Ishikawa (cell line): Measurements from ENCODE around the gene THADA.

Source experiments
- CEBPB ChIP-seq: IDR thresholded peaks from 2 replicates; pipeline ENCODE4 v1.6.1; 2012
- CREB1 ChIP-seq: IDR thresholded peaks from 2 replicates; pipeline ENCODE4 v1.6.1; 2012; ENCODE audit warnings: low read depth
- EGR1 ChIP-seq: IDR thresholded peaks from 2 replicates; pipeline ENCODE4 v1.6.1; 2012
- EP300 ChIP-seq: IDR thresholded peaks from 2 replicates; pipeline ENCODE4 v1.6.1; 2012; ENCODE audit warnings: borderline replicate concordance
- FOXM1 ChIP-seq: IDR thresholded peaks from 2 replicates; pipeline ENCODE4 v1.6.1; 2012; ENCODE audit warnings: low read depth, borderline replicate concordance
- MAX ChIP-seq: IDR thresholded peaks from 2 replicates; pipeline ENCODE4 v1.6.1; 2012
- NFIC ChIP-seq: IDR thresholded peaks from 2 replicates; pipeline ENCODE4 v1.6.1; 2012
- RAD21 ChIP-seq: IDR thresholded peaks from 2 replicates; pipeline ENCODE4 v1.6.1; 2012; ENCODE audit warnings: low read depth
- REST ChIP-seq: IDR thresholded peaks from 2 replicates; pipeline ENCODE4 v1.6.1; 2012; ENCODE audit warnings: low read depth, mild to moderate bottlenecking
- TAF1 ChIP-seq: IDR thresholded peaks from 2 replicates; pipeline ENCODE4 v1.6.1; 2012; ENCODE audit warnings: low read depth, mild to moderate bottlenecking
- TCF12 ChIP-seq: IDR thresholded peaks from 2 replicates; pipeline ENCODE4 v1.6.1; 2012; ENCODE audit warnings: low read depth
- TEAD4 ChIP-seq: IDR thresholded peaks from 2 replicates; pipeline ENCODE4 v1.6.1; 2012
- USF1 ChIP-seq: IDR thresholded peaks from 2 replicates; pipeline ENCODE4 v1.6.1; 2012
- YY1 ChIP-seq: IDR thresholded peaks from 2 replicates; pipeline ENCODE4 v1.6.1; 2012; ENCODE audit warnings: low read depth
- ZBTB7A ChIP-seq: IDR thresholded peaks from 2 replicates; pipeline ENCODE4 v1.6.1; 2012; ENCODE audit warnings: low read depth

Gene THADA

GRCh38 chr2:43327119-43327518 lies 268.7 kb downstream of the THADA start:
- TF ChIP-seq CREB1: no peak
- no peak for TF ChIP-seq TCF12
- no peak for TF ChIP-seq FOXM1
- no peak for TF ChIP-seq RAD21
- TF ChIP-seq USF1: no peak
- TF ChIP-seq YY1: no peak
- TF ChIP-seq MAX: no peak
- TF ChIP-seq TEAD4: no peak
- TF ChIP-seq CEBPB: no peak
- TF ChIP-seq TAF1: no peak
- no peak for TF ChIP-seq EGR1
- TF ChIP-seq ZBTB7A: no peak
- no peak for TF ChIP-seq REST
- no peak for TF ChIP-seq NFIC
- TF ChIP-seq EP300: no peak

- no peak for TF ChIP-seq FOXM1
- no peak for TF ChIP-seq EGR1
- no peak for TF ChIP-seq MAX
Measured at GRCh38 chr2:43326101-43326825, 269.6 kb downstream of the THADA start.

- TF ChIP-seq TAF1 (no peak), EP300 (no peak), ZBTB7A (no peak), CREB1 (no peak), YY1 (no peak), TCF12 (no peak), CEBPB (no peak), REST (no peak), RAD21 (no peak), NFIC (no peak), EGR1 (no peak)
Measured at GRCh38 chr2:43325107-43325811, 270.6 kb downstream of the THADA start.

GRCh38 chr2:43324259-43325106 lies 271.4 kb downstream of the THADA start:
- TF ChIP-seq REST: no peak
- no peak for TF ChIP-seq TCF12
- no peak for TF ChIP-seq NFIC
- TF ChIP-seq CREB1: no peak
- no peak for TF ChIP-seq EGR1
- no peak for TF ChIP-seq RAD21
- no peak for TF ChIP-seq EP300
- TF ChIP-seq TEAD4: no peak
- TF ChIP-seq FOXM1: no peak
- no peak for TF ChIP-seq TAF1
- TF ChIP-seq CEBPB: no peak
- TF ChIP-seq ZBTB7A: no peak
- no peak for TF ChIP-seq USF1
